B cell (primary cell): Measurements from ENCODE around the gene PPP6R1.

Experiments
- CTCF ChIP-seq: fragments of 200-600 bp; IDR thresholded peaks from one replicate; pipeline ENCODE4 v1.8.0; 2022; ENCODE audit warnings: antibody characterized with exemption, mild to moderate bottlenecking
- EZH2 ChIP-seq: IDR thresholded peaks from 2 replicates; pipeline ENCODE4 v1.6.1; 2012; ENCODE audit warnings: borderline replicate concordance, low read depth, mild to moderate bottlenecking, moderate library complexity, low read length; ENCODE audit not compliant: insufficient read depth, poor library complexity, severe bottlenecking

DNA sequence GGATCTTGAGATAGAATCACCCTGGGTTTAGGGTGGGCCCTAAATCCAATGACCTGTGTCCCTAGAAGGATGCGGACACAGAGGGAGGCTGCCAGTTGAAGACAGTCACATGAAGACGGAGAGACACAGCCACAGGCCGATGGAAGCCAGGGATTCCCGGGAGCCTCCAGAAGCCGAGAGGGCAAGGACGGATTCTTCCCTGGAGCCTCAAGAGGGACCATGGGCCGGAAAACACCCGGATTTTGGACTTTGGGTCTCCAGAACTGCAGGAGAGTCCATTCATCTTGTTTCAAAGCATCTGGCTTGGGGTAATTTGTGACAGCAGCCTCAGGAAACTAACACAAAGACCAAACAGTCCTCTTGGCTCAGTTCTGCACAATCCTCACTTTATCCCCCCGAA is 32.5 kb downstream of the PPP6R1 start:
- TF ChIP-seq CTCF = no peak
- TF ChIP-seq EZH2 = no peak
